Activated T-cell treated with anti-CD3 and anti-CD28 coated beads, Interleukin-2, amount 50 U/mL, for 4 hours (primary cell): ENCODE measurements around the gene B3GALT4. TPM values are rescaled to one million over a fixed set of nuclear protein-coding genes. Genes with fewer than 3 reads are reported as not detected.
"Not testable (repeated sequence)": the region's sequence is repeated elsewhere in the genome, so short reads cannot be mapped to it uniquely, and the experiment has no call there.

Experiments used
- ATAC-seq, 2 donors: fragments of 200-7000 bp; cut with Tn5 transposase; one replicate each; pipeline ENCODE4 v1.10.0; 2021
- DNase-seq: peaks from one replicate; pipeline ENCODE4 v3.0.0-alpha.2; 2020
- H3K27me3 Mint-ChIP-seq: one replicate; pipeline ENCODE4 v1.8.0; 2021; ENCODE audit warnings: low read depth, mixed read lengths
- H3K36me3 Mint-ChIP-seq: one replicate; pipeline ENCODE4 v1.8.0; 2022; ENCODE audit warnings: mixed read lengths; ENCODE audit not compliant: insufficient read depth
- H3K4me1 Mint-ChIP-seq: one replicate; pipeline ENCODE4 v1.8.0; 2021; ENCODE audit warnings: low read depth, mixed read lengths
- H3K4me3 Mint-ChIP-seq: one replicate; pipeline ENCODE4 v1.8.0; 2021; ENCODE audit warnings: mild to moderate bottlenecking, moderate library complexity, mixed read lengths
- H3K9me3 Mint-ChIP-seq: one replicate; pipeline ENCODE4 v1.8.0; 2021; ENCODE audit warnings: mixed read lengths
- total RNA-seq, 3 donors: library from RNA; stranded (reverse); gene quantifications; one replicate each; pipeline ENCODE4 v1.2.1, GENCODE V29; 2021

The B3GALT4 gene
- total RNA-seq, 3 donors from 2014 or later, result 2.6 to 3.8 (median 3.7) TPM

GRCh38 chr6:33252759-33253158 lies 24.2 kb upstream of the B3GALT4 start:
- Mint-ChIP-seq H3K9me3 (no peaks in the 10 kb centered on the region), H3K27me3 (no peaks in the 10 kb centered on the region), H3K36me3 (peaks cover 11% of the 10 kb centered on the region), H3K4me3 (no peak overlapping the region), H3K4me1 (peaks cover 36% of the 10 kb centered on the region)
- no peak for ATAC-seq
- no peak for DNase-seq

- Mint-ChIP-seq H3K27me3 (no peaks in the 10 kb centered on the region), H3K36me3 (peaks cover 11% of the 10 kb centered on the region)
Observed at GRCh38 chr6:33254591-33254990, 22.3 kb upstream of the B3GALT4 start.

GRCh38 chr6:33259032-33259431 lies 17.9 kb upstream of the B3GALT4 start:
- ATAC-seq, result no peak
- Mint-ChIP-seq H3K4me1 (no peaks in the 10 kb centered on the region), H3K36me3 (peaks cover 17% of the 10 kb centered on the region), H3K4me3 (no peak overlapping the region), H3K9me3 (no peaks in the 10 kb centered on the region), H3K27me3 (no peaks in the 10 kb centered on the region)
- no peak for DNase-seq

More at GRCh38 chr6:33254591-33254990, 22.3 kb upstream of the B3GALT4 start:
- peaks cover 23% of the 10 kb centered on the region for H3K4me1 Mint-ChIP-seq
- no peaks in the 10 kb centered on the region for H3K9me3 Mint-ChIP-seq
- ATAC-seq (no peak), DNase-seq (no peak)
- no peak overlapping the region for H3K4me3 Mint-ChIP-seq

- peaks cover 41% of the 10 kb centered on the region for H3K36me3 Mint-ChIP-seq
- H3K4me1 Mint-ChIP-seq, H3K4me3 Mint-ChIP-seq, H3K9me3 Mint-ChIP-seq, DNase-seq, H3K27me3 Mint-ChIP-seq, ATAC-seq: not testable (repeated sequence)
Observed at GRCh38 chr6:33262490-33262889, 14.4 kb upstream of the B3GALT4 start.

GRCh38 chr6:33264015-33264414 lies 12.9 kb upstream of the B3GALT4 start:
- DNase-seq (no peak), ATAC-seq (peak in 1 of 2 donors; percentile 43)
- Mint-ChIP-seq H3K9me3 (no peaks in the 10 kb centered on the region), H3K36me3 (peaks cover 52% of the 10 kb centered on the region), H3K4me1 (no peaks in the 10 kb centered on the region), H3K27me3 (no peaks in the 10 kb centered on the region), H3K4me3 (no peak overlapping the region)

GRCh38 chr6:33271117-33271467 lies 5.8 kb upstream of the B3GALT4 start:
- DNase-seq, result no peak
- ATAC-seq, result peak; percentile 17 to 29
- Mint-ChIP-seq H3K4me3 (peak overlapping the region; percentile 96), H3K4me1 (peaks cover 41% of the 10 kb centered on the region), H3K27me3 (no peaks in the 10 kb centered on the region), H3K36me3 (peaks cover 63% of the 10 kb centered on the region), H3K9me3 (no peaks in the 10 kb centered on the region)

GRCh38 chr6:33271468-33272274 lies 5.3 kb upstream of the B3GALT4 start, which contains the start of the genes RPS18 and VPS52:
RPS18 (plus strand) TSS chr6:33272075; CDS start chr6:33272120, 45 bp downstream.
VPS52 (minus strand) TSS chr6:33271876; CDS start chr6:33271675, 201 bp downstream.
- DNase-seq (peak; percentile 88), ATAC-seq (peak; percentile 83 to 85)
- peaks cover 64% of the 10 kb centered on the region for H3K36me3 Mint-ChIP-seq
- H3K4me3 Mint-ChIP-seq, result peak within 1 kb of the TSS; percentile 96
- H3K4me1 Mint-ChIP-seq, result peaks cover 46% of the 10 kb centered on the region
- H3K9me3 Mint-ChIP-seq, result no peaks in the 10 kb centered on the region
- H3K27me3 Mint-ChIP-seq, result no peaks in the 10 kb centered on the region

- H3K4me3 Mint-ChIP-seq, result peak overlapping the region; percentile 96
- ATAC-seq (peak; percentile 7), DNase-seq (no peak)
- peaks cover 57% of the 10 kb centered on the region for H3K36me3 Mint-ChIP-seq
- H3K9me3 Mint-ChIP-seq, result no peaks in the 10 kb centered on the region
- H3K27me3 Mint-ChIP-seq, result no peaks in the 10 kb centered on the region
- peaks cover 50% of the 10 kb centered on the region for H3K4me1 Mint-ChIP-seq
Observed at GRCh38 chr6:33272275-33273128, 4.4 kb upstream of the B3GALT4 start.

GRCh38 chr6:33273129-33273923 lies 3.6 kb upstream of the B3GALT4 start:
- H3K4me1 Mint-ChIP-seq, result peaks cover 56% of the 10 kb centered on the region

GRCh38 chr6:33273924-33274902 lies 2.7 kb upstream of the B3GALT4 start:
- Mint-ChIP-seq H3K27me3 (no peaks in the 10 kb centered on the region), H3K4me3 (peak overlapping the region; percentile 96), H3K36me3 (peaks cover 46% of the 10 kb centered on the region), H3K9me3 (no peaks in the 10 kb centered on the region), H3K4me1 (peaks cover 58% of the 10 kb centered on the region)
- DNase-seq (no peak), ATAC-seq (no peak)

More at GRCh38 chr6:33273129-33273923, 3.6 kb upstream of the B3GALT4 start:
- Mint-ChIP-seq H3K9me3 (no peaks in the 10 kb centered on the region), H3K4me3 (peak overlapping the region; percentile 96), H3K27me3 (no peaks in the 10 kb centered on the region), H3K36me3 (peaks cover 50% of the 10 kb centered on the region)
- DNase-seq (no peak), ATAC-seq (no peak)

GRCh38 chr6:33275795-33276580 lies 935 bp upstream of the B3GALT4 start:
- not testable (repeated sequence) for ATAC-seq, DNase-seq, H3K9me3 Mint-ChIP-seq, H3K27me3 Mint-ChIP-seq
- Mint-ChIP-seq H3K4me1 (peaks cover 53% of the 10 kb centered on the region), H3K36me3 (peaks cover 44% of the 10 kb centered on the region), H3K4me3 (peak overlapping the region; percentile 96)

- DNase-seq (no peak), ATAC-seq (no peak)
- peak overlapping the region; percentile 96 for H3K4me3 Mint-ChIP-seq
- H3K4me1 Mint-ChIP-seq, result peaks cover 52% of the 10 kb centered on the region
- no peaks in the 10 kb centered on the region for H3K27me3 Mint-ChIP-seq
- H3K9me3 Mint-ChIP-seq, result no peaks in the 10 kb centered on the region
- H3K36me3 Mint-ChIP-seq, result peaks cover 44% of the 10 kb centered on the region
Observed at GRCh38 chr6:33276581-33276863, 401 bp upstream of the B3GALT4 start.
